Measurements from ENCODE around the gene FAM25A.
"Not testable (repeated sequence)": the region's sequence is repeated elsewhere in the genome, so short reads cannot be mapped to it uniquely, and the experiment has no call there.

Gene FAM25A

GRCh38 chr10:87008303-87008702, 11.8 kb upstream of the FAM25A start:
- not testable (repeated sequence) for DNase-seq (ENCODE audit: extremely low spot score, insufficient read length, low read depth); FAIRE-seq

GRCh38 chr10:87009134-87009696, 10.9 kb upstream of the FAM25A start:
- not testable (repeated sequence) for DNase-seq (ENCODE audit: extremely low spot score, insufficient read length, low read depth); FAIRE-seq

GRCh38 chr10:87013528-87013927, 6.6 kb upstream of the FAM25A start:
- FAIRE-seq; DNase-seq (ENCODE audit: extremely low spot score, insufficient read length, low read depth): not testable (repeated sequence)

- not testable (repeated sequence) for FAIRE-seq; DNase-seq (ENCODE audit: extremely low spot score, insufficient read length, low read depth)
These were observed 4.9 kb upstream of the FAM25A start for GRCh38 chr10:87014986-87015716.

GRCh38 chr10:87018127-87018526, 2.0 kb upstream of the FAM25A start:
- not testable (repeated sequence) for DNase-seq (ENCODE audit: extremely low spot score, insufficient read length, low read depth); FAIRE-seq

GRCh38 chr10:87019066-87019465, 1.0 kb upstream of the FAM25A start:
- not testable (repeated sequence) for DNase-seq (ENCODE audit: extremely low spot score, insufficient read length, low read depth); FAIRE-seq

- not testable (repeated sequence) for DNase-seq (ENCODE audit: extremely low spot score, insufficient read length, low read depth); FAIRE-seq
These were observed 590 bp upstream of the FAM25A start for GRCh38 chr10:87019504-87019903.

GRCh38 chr10:87025285-87025958, 5.3 kb downstream of the FAM25A start:
- not testable (repeated sequence) for FAIRE-seq; DNase-seq (ENCODE audit: extremely low spot score, insufficient read length, low read depth)

GRCh38 chr10:87026747-87027508, 6.8 kb downstream of the FAM25A start:
- not testable (repeated sequence) for DNase-seq (ENCODE audit: extremely low spot score, insufficient read length, low read depth); FAIRE-seq

GRCh38 chr10:87030419-87030818, 10.3 kb downstream of the FAM25A start:
- not testable (repeated sequence) for FAIRE-seq; DNase-seq (ENCODE audit: extremely low spot score, insufficient read length, low read depth)

- DNase-seq (ENCODE audit: extremely low spot score, insufficient read length, low read depth) (no peak), FAIRE-seq (no peak)
These were observed 11.0 kb downstream of the FAM25A start for GRCh38 chr10:87030912-87031635.

GRCh38 chr10:87036623-87037022, 16.5 kb downstream of the FAM25A start:
- no peak for DNase-seq (ENCODE audit: extremely low spot score, insufficient read length, low read depth)
- FAIRE-seq = no peak

- no peak for FAIRE-seq
- no peak for DNase-seq (ENCODE audit: extremely low spot score, insufficient read length, low read depth)
These were observed 18.2 kb downstream of the FAM25A start for GRCh38 chr10:87038286-87038717.

GRCh38 chr10:87038786-87039185, 18.7 kb downstream of the FAM25A start:
- no peak for DNase-seq (ENCODE audit: extremely low spot score, insufficient read length, low read depth)

GRCh38 chr10:87043579-87043978, 23.5 kb downstream of the FAM25A start:
- not testable (repeated sequence) for FAIRE-seq; DNase-seq (ENCODE audit: extremely low spot score, insufficient read length, low read depth)

More at GRCh38 chr10:87038786-87039185, 18.7 kb downstream of the FAM25A start:
- FAIRE-seq = no peak

GRCh38 chr10:87045434-87045938, 25.4 kb downstream of the FAM25A start:
- no peak for FAIRE-seq
- no peak for DNase-seq (ENCODE audit: extremely low spot score, insufficient read length, low read depth)

GRCh38 chr10:87053111-87053510, 33.0 kb downstream of the FAM25A start:
- FAIRE-seq (no peak), DNase-seq (ENCODE audit: extremely low spot score, insufficient read length, low read depth) (no peak)

GRCh38 chr10:87053577-87054181, 33.6 kb downstream of the FAM25A start:
- FAIRE-seq = no peak
- DNase-seq (ENCODE audit: extremely low spot score, insufficient read length, low read depth) = no peak
